SK-N-SH treated with all-trans-retinoic acid at 6 μM for 48 hours (cell line): Measurements from ENCODE around the gene FXYD4.
"Not testable (repeated sequence)": the region's sequence is repeated elsewhere in the genome, so short reads cannot be mapped to it uniquely, and the experiment has no call there.

Source experiments
- ARNTL ChIP-seq: fragments of 450-650 bp; formaldehyde crosslinking; IDR thresholded peaks from 2 replicates; pipeline ENCODE4 v1.5.0; 2020; ENCODE audit warnings: low read depth, mild to moderate bottlenecking, moderate library complexity, borderline replicate concordance
- BACH2 ChIP-seq: fragments of 250-450 bp; sonication (Bioruptor Pico); IDR thresholded peaks from 2 replicates; pipeline ENCODE4 v1.9.0; 2021; ENCODE audit warnings: mild to moderate bottlenecking, borderline replicate concordance
- GLIS3 ChIP-seq: fragments of 250-450 bp; sonication (Bioruptor Pico); IDR thresholded peaks from 2 replicates; pipeline ENCODE4 v1.5.0; 2020; ENCODE audit warnings: mild to moderate bottlenecking, moderate library complexity
- OSR1 ChIP-seq: fragments of 250-450 bp; sonication (Bioruptor Pico); IDR thresholded peaks from 2 replicates; pipeline ENCODE4 v1.8.0; 2022; ENCODE audit warnings: moderate library complexity, mild to moderate bottlenecking, inconsistent platforms
- PPARA ChIP-seq: fragments of 250-450 bp; sonication (Bioruptor Pico); IDR thresholded peaks from 2 replicates; pipeline ENCODE4 v1.5.0; 2020; ENCODE audit warnings: mild to moderate bottlenecking, borderline replicate concordance
- TCF4 ChIP-seq: fragments of 250-450 bp; sonication (Bioruptor Pico); IDR thresholded peaks from 2 replicates; pipeline ENCODE4 v1.8.0; 2021; ENCODE audit warnings: mild to moderate bottlenecking, moderate library complexity, borderline replicate concordance
- TOX ChIP-seq: fragments of 250-450 bp; sonication (Bioruptor Pico); IDR thresholded peaks from 2 replicates; pipeline ENCODE4 v1.8.0; 2021; ENCODE audit warnings: mild to moderate bottlenecking, moderate library complexity, borderline replicate concordance
- ZC3H10 ChIP-seq: fragments of 250-450 bp; sonication (Bioruptor Pico); IDR thresholded peaks from 2 replicates; pipeline ENCODE4 v1.5.1; 2021; ENCODE audit warnings: mild to moderate bottlenecking, moderate library complexity
- ZFP30 ChIP-seq: fragments of 450-650 bp; formaldehyde crosslinking; IDR thresholded peaks from 2 replicates; pipeline ENCODE4 v1.5.0; 2022; ENCODE audit warnings: mild to moderate bottlenecking, moderate library complexity
- ZNF565 ChIP-seq: fragments of 450-650 bp; formaldehyde crosslinking; conservative IDR thresholded peaks from 2 replicates; pipeline ENCODE4 v1.5.0; 2020; ENCODE audit warnings: low read depth, mild to moderate bottlenecking, moderate library complexity
- ZNF8 ChIP-seq: fragments of 450-650 bp; formaldehyde crosslinking; IDR thresholded peaks from 2 replicates; pipeline ENCODE4 v1.5.0; 2020; ENCODE audit warnings: mild to moderate bottlenecking, moderate library complexity
- TF ChIP-seq, protein P1 (sequence below): fragments of 250-450 bp; sonication (Bioruptor Pico); IDR thresholded peaks from 2 replicates; pipeline ENCODE4 v1.8.0; 2020; ENCODE audit warnings: mild to moderate bottlenecking, moderate library complexity, borderline replicate concordance
- TF ChIP-seq, protein P2 (sequence below): fragments of 250-450 bp; sonication (Bioruptor Pico); IDR thresholded peaks from 2 replicates; pipeline ENCODE4 v1.5.1; 2020; ENCODE audit warnings: low read depth, mild to moderate bottlenecking, moderate library complexity
- TF ChIP-seq, protein P3 (sequence below): fragments of 250-450 bp; sonication (Bioruptor Pico); IDR thresholded peaks from 2 replicates; pipeline ENCODE4 v1.8.0; 2021; ENCODE audit warnings: low read depth, mild to moderate bottlenecking, moderate library complexity, borderline replicate concordance

DNA sequence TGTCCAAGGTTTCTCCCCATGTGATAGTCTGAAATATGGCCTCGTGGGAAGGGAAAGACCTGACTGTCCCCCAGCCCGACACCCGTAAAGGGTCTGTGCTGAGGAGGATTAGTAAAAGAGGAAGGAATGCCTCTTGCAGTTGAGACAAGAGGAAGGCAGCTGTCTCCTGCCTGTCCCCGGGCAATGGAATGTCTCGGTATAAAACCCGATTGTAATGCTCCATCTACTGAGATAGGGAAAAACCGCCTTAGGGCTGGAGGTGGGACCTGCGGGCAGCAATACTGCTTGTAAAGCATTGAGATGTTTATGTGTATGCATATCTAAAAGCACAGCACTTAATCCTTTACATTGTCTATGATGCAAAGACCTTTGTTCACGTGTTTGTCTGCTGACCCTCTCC lies 33.9 kb upstream of the FXYD4 start:
- not testable (repeated sequence) for TF ChIP-seq ZNF8 (CRISPR knock-in tag); ZNF565 (CRISPR knock-in tag); ARNTL (CRISPR knock-in tag); TCF4; GLIS3 (CRISPR knock-in tag); BACH2 (CRISPR knock-in tag); OSR1 (CRISPR knock-in tag); ZFP30 (CRISPR knock-in tag); ZC3H10 (CRISPR knock-in tag); TOX (CRISPR knock-in tag); PPARA (CRISPR knock-in tag)
- TF ChIP-seq, protein P1, sequence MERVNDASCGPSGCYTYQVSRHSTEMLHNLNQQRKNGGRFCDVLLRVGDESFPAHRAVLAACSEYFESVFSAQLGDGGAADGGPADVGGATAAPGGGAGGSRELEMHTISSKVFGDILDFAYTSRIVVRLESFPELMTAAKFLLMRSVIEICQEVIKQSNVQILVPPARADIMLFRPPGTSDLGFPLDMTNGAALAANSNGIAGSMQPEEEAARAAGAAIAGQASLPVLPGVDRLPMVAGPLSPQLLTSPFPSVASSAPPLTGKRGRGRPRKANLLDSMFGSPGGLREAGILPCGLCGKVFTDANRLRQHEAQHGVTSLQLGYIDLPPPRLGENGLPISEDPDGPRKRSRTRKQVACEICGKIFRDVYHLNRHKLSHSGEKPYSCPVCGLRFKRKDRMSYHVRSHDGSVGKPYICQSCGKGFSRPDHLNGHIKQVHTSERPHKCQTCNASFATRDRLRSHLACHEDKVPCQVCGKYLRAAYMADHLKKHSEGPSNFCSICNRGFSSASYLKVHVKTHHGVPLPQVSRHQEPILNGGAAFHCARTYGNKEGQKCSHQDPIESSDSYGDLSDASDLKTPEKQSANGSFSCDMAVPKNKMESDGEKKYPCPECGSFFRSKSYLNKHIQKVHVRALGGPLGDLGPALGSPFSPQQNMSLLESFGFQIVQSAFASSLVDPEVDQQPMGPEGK (CRISPR knock-in tag), result not testable (repeated sequence)
- TF ChIP-seq, protein P2, sequence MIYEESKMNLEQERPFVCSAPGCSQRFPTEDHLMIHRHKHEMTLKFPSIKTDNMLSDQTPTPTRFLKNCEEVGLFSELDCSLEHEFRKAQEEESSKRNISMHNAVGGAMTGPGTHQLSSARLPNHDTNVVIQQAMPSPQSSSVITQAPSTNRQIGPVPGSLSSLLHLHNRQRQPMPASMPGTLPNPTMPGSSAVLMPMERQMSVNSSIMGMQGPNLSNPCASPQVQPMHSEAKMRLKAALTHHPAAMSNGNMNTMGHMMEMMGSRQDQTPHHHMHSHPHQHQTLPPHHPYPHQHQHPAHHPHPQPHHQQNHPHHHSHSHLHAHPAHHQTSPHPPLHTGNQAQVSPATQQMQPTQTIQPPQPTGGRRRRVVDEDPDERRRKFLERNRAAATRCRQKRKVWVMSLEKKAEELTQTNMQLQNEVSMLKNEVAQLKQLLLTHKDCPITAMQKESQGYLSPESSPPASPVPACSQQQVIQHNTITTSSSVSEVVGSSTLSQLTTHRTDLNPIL (CRISPR knock-in tag), result not testable (repeated sequence)
- TF ChIP-seq, protein P3, sequence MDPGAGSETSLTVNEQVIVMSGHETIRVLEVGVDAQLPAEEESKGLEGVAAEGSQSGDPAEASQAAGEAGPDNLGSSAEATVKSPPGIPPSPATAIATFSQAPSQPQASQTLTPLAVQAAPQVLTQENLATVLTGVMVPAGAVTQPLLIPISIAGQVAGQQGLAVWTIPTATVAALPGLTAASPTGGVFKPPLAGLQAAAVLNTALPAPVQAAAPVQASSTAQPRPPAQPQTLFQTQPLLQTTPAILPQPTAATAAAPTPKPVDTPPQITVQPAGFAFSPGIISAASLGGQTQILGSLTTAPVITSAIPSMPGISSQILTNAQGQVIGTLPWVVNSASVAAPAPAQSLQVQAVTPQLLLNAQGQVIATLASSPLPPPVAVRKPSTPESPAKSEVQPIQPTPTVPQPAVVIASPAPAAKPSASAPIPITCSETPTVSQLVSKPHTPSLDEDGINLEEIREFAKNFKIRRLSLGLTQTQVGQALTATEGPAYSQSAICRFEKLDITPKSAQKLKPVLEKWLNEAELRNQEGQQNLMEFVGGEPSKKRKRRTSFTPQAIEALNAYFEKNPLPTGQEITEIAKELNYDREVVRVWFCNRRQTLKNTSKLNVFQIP (CRISPR knock-in tag), result not testable (repeated sequence)
